ENCODE results near the gene HSFY2.
"Not testable (repeated sequence)": the region's sequence is repeated elsewhere in the genome, so short reads cannot be mapped to it uniquely, and the experiment has no call there.

HSFY2 gene

GRCh38 chrY:18773635-18774034, at the start of gene HSFY2:
Gene HSFY2 (minus strand): TSS chrY:18773735. CDS start chrY:18773618, 117 bp downstream.
- not testable (repeated sequence) for DNase-seq

GRCh38 chrY:18815751-18816150, 42.2 kb upstream of the HSFY2 start:
- DNase-seq: not testable (repeated sequence)

- DNase-seq: not testable (repeated sequence)
Observed at GRCh38 chrY:18788757-18789406, 15.3 kb upstream of the HSFY2 start.

- not testable (repeated sequence) for DNase-seq
Observed at GRCh38 chrY:18754077-18754476, 19.5 kb downstream of the HSFY2 start.

GRCh38 chrY:18753133-18753815, 20.3 kb downstream of the HSFY2 start:
- DNase-seq: not testable (repeated sequence)

- not testable (repeated sequence) for DNase-seq
Observed at GRCh38 chrY:18723714-18724113, 49.8 kb downstream of the HSFY2 start.

Data from NCI-H510A (cell line).